Kidney tubule cell (primary cell): ENCODE results near the gene MLIP.
"Not testable (repeated sequence)": the region's sequence is repeated elsewhere in the genome, so short reads cannot be mapped to it uniquely, and the experiment has no call there.

ENCODE experiments used
- DNase-seq: peaks from one replicate; pipeline ENCODE4 v3.0.0-alpha.2; 2018; ENCODE audit warnings: low spot score

MLIP gene

DNA sequence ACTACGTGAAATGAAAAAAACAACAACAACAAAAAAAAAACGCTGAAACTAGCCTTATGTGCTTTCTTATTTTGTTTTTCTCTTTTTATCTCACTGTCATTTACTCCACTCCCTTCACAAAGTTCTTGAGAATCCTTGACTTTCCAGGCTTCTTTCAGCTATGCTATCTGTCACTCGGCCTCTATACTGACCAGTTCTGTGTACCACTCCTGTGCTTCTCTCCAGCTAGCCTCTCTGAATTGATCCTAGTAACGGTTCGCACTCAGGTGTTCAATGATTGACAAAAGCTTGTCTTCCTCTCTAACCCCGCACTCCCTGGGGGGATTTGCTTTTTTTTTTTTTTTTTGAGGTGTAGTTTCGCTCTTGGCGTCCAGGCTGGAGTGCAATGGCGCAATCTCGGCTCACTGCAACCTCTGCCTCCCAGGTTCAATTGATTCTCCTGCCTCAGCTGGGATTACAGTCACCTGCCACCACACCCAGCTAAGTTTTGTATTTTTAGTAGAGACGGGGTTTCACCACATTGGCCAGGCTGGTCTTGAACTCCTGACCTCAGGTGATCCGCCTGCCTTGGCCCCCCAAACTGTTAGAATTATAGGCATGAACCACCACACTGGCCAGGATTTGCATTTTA is 31.8 kb downstream of the MLIP start:
- no peak for DNase-seq

DNA sequence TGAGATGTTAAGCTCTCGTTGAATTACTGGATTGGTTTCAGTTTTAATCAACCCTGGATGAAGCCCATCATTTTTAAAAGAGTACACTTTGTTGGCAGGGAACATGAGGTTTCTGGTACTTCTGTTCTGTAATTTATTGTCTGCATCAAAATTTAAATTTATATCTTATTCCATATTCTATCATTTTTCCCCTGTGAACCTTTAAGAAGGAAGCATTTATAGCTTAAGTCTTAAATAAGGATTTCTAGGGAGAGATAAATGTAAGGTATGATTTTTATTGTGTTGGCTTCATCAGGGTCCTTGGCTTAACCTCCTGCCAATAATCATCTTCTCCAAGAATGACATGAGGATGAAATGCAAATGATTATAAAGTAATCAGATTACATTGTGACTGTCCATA is 40.6 kb downstream of the MLIP start:
- DNase-seq = no peak

DNA sequence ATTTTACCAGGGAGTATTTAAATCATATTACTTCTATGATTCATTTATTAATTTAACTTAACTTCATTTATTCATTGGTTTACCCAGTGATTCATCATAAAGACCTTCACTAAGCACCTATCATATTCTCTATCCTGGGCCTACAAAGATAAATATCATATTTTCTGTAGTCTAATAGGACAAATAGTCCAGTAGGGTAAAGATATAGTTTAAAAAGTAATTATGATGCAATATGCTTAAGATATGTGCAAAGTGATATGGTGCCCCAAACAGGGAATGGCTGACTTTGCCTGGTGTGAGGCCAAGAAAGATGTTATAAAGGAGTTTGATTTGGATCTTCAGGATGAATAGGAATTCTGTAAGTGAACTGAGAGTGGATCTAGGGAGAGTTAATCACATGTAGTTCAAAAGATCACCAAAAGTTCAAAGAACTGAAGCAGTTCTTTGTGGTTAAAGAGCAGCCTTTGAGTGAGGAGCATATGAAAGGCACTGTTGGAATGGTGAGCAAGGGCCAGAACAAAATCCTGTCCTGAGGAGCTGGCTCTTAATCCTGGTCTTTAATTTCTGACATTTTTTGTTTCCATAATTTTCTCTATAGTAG is 45.5 kb downstream of the MLIP start:
- DNase-seq = no peak

DNA sequence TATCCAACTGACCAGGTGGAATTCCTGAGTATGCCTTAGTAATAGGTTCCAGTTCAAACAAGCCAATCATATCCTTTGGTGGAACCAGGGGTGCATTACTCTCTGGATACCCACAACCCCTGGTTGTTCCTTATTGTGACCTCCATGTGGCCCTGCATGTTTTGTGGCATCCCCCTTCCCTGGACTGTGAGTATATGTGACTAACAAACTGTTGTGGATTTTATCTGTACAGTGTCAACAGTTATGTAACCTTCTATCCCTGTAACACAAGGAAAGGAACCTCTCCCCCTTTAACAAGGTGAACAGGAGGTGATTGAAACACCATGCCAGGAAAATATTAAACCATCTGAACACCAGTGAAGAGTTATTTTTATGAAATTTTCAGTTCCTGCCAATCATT is 46.2 kb downstream of the MLIP start:
- no peak for DNase-seq

DNA sequence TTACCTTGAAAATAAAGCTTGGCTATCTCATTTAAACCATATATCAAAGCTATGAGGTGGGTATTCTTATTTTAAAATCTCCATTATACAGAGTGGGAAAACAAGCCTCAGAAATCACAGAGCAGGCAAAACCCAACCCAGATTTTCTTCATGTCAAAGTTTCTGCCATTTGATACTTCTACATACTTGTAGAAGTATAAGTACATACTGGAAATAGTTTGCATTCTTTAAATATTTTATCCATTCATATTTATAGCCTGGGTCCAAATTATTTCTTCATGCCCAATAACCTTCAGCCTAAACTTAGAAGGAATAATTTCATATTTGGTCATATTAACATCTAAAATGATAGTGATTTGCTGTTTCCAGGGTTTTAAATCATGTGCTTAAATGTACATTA is 61.8 kb downstream of the MLIP start:
- no peak for DNase-seq

DNA sequence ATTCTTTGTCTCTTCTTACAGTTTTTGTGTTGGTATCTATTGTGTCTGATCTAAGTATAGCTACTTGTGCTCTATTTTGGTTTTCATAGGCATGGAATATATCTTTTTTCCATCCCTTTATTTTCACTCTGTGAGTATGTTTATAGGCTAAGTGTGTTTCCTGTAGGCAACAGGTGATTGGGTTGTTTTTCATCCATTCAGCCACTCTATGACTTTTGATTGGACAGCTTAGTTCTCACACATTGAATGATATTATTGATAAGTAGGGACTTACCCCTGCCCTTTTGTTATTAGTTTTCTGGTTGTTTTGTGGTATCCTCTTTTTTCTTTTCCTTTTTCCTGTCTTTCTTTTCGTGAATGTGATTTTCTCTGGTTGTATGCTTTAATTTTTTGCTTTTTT is 67.9 kb downstream of the MLIP start:
- DNase-seq = no peak

DNA sequence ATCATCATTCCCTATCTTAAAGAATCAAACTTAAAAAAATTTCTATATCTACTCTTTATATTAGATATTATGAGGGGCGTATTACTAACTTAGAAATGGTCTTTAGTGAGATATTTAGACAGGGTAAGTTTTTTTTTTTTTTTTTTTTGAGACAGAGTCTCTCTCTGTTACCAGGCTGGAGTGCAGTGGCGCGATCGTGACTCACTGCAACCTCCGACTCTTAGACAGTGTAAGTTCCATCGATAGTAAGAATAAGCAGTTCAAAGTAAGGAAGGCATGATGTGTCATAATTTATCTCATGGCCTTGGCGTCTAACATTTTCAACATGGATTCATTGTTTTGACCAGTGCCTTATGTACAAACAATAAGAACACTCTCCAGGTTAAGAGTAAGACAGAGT is 72.4 kb downstream of the MLIP start:
- DNase-seq = no peak

DNA sequence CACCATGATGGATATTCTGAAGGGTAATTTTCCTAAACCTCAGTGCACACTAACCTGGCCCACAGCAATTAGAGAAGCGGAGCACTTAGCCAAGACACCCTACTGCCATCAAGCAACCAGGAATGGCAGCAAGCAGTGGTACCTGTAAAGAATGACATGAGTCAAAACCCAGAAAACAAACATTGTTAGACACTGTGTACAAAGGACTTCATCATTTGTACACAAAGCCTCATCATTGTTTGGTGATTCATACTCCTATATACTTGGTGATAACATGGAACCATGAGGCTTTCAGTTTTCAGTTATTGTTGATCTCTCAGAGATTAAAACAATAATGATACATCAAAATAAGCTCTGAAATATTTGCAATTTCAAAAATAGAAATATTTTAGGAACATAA is 74.6 kb downstream of the MLIP start:
- DNase-seq = no peak

DNA sequence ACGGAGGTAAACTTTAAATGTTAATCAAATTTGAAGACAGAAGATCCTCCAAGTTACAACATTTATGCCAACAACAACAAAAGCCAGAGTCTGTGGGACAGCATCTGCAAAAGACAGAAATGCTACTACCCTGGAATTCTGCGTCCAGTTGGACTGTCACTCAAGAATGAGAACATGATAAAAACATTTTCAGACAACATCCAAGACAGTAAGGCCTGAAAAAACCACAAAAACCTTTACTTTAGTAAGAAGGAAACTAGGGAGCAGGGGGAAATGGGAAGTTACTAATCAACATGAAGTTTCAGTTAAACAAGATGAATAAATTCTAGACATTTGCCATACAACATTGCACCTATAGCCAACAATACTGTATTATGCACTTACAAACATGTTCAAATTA is 77.6 kb downstream of the MLIP start:
- no peak for DNase-seq

DNA sequence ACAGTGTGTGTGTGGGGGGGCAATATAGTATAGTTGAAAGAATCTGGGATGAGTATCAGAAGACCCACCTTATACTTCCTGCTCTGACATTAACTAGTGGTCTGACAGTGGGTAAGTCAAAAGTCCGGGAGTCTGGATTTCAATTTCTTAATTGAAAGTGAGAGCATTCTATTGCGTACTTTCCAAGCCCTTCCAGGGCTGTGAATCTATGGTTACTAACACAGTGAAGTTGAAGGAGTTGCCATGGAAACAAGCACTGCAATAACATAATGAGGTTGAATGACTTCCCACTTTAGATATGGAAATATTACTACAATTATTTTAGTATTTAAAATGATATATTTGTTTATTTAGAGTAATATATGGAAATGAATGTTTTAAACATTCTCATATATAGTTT is 80.2 kb downstream of the MLIP start:
- DNase-seq = peak; percentile 9

DNA sequence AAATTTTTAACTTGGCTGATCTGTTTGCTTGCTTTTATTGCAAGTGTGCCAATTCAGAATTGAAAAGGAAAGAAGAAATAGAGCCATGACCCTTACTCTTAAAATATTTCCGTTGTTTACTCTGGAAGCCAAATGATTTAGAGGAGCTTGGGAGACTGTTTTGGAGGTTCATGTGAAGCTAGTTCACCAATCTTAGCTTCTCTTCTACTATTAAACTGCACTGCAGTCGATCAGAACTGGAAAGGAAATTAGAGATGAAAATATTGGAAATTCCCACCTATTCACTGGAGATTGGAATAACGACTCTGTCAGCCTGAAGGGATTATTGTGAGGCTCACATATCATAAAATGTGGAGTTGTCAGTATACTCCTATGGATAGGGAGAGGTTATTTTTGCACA is 81.8 kb downstream of the MLIP start:
- no peak for DNase-seq

DNA sequence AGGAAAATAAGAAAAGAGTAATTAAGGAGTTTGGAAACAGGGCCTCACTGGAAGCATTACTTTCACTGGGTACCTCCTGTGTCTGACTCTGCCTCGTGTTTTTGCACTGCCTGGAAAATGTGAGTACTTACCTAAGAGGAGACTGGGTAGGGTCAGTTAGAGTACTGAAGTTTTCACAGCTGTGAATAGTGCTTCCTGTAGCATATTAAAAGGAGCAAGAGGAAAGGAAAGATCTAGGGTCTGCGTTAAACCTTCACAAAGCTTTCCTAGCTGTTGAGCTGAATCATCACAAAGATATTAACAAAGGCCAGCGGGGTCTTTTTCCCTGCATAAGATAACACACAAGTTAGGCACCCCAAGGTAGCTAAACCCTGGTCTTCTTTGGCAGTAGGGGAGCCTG is 82.3 kb downstream of the MLIP start:
- DNase-seq = no peak

DNA sequence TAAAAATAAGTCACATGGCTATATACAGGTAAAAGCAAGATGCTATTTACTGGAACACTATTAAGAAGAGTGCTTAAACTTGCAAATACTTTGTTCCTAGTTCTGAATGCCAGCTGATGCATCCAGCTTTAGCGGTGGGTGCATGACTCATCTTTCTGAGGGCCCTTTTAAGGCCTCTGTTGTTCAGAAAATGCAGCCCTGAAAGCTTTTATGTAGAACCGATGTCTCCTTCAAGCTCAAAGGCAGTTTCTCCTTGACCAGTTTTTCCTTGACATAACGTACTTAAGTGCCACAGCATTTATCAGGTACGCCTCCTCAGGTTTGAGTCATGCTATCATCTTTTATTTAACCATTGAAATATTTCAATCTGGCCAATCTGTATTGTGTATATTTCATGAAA is 82.8 kb downstream of the MLIP start:
- peak; percentile 26 for DNase-seq

DNA sequence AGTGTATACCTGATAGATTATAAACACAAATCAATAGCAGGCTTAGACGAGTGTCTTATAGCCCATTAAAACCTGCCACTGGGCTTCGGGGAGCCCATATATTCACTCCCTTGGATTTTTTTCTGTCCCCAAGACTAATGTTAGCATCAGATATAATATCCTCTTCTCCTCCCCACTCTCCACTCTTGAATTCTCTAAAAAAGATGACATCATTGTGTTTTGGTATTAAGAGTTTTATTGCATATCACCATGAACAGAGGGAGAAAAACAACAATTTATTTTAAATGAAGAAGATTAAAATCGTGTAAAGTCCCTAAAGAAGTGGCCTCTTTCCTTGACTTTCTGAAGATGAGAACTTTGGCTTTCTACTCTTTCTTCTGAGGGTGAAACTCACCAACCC is 84.4 kb downstream of the MLIP start:
- no peak for DNase-seq

DNA sequence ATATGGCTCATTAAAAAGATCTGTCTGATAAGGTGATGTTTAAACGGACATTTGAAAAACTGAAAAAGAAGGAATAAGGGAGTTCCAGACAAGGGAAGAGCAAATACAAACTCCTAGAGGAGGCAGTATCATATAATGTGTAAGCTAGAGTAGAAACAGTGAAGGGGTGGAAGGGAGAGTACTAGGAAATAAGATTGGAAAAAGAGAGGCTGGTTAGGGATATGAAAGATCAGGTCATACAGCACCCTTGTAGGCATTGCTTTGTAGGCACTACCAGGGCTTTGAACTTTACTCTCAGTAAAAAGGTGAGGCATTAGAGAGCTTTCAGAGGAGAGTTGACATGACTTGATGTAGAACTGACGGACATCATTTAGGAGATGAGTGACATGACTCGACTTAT is 85.7 kb downstream of the MLIP start:
- no peak for DNase-seq

DNA sequence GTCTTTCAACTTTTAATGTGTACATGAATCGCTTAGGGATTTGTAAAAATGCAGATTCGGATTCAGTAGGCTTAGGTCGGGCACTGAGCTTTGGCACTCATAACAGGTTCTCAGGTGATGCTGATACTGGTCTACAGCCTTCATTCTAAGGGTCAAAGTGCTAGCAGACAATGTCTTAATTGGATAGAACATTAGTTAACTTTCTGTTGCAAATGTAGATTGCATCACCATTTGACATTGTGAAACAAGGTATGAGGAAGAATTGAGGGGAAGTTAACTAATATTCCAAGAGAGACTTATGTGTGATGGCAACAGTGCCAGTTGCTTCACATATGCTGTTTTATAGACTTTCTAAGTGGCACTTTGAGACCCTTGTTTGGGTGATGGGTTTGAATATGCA is 86.9 kb downstream of the MLIP start:
- no peak for DNase-seq

DNA sequence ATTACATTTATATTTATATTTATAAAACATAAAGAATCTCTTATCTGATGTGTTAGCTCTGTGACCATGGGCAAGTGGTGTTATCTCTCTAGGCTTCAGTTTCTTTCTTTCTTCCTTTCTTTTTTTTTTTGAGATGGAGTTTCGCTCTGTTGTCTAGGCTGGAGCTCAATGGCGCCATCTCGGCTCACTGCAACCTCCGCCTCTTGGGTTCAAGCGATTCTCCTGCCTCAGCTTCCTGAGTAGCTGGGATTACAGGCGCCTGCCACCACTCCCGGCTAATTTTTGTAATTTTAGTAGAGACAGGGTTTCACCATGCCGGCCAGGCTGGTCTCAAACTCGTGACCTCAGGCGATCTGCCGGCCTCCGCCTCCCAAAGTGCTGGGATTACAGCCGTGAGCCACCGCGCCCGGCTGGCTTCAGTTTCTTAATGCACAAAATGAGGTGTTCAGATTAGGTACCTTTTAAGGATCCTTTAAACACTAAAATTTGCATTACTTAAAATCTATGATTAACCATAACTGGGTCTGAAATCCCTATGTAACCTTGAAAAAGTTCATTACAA is 92.3 kb downstream of the MLIP start:
- DNase-seq = not testable (repeated sequence)

DNA sequence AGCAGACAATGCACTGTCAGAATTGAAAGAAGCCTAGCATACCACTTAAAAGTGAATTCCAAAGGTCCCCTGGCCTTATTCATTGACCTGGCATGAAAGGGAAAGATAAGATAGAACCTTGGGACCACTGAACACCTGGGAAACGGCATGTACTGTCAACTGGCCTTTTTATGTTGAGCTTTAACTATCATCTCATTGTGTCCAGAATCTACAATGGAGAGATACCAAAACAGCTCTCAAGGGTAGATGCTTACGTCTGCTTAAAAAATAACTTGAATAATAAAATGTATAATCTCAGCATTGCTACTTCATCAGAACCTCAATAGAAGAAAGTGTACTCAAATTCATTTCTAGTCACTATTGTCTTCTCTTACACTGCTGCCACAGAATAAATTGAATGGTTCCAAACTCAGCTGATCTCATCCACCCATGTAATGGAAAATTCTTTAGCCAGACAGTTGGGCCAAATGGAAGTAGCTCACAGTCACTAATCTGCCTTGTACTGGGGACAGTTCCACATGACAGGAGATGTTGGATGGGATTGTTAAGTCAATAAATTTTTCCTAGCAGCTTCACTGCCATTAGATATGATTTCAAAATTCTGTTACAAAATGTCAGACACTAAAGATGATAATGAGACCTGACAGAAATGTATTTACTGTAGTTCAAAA is 93.8 kb downstream of the MLIP start:
- DNase-seq = peak; percentile 4

DNA sequence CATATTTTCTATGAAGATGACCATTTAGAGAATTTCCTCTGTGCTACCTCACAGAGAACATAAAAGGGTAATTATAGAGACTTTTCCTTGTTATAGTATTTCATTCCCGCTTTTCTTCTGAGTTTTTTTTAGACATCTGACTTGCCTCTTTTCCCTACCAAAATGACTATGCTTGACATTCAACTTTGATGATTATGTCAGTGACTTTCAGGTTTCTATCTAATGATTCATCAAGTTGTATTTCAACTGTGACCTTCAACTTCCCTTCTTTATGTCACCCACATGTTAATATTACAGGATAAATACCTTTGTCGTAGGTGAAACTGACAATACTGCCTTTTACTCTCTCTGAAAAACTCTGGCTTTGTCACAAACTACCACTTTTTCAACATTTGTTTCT is 95.3 kb downstream of the MLIP start:
- DNase-seq = peak; percentile 76

DNA sequence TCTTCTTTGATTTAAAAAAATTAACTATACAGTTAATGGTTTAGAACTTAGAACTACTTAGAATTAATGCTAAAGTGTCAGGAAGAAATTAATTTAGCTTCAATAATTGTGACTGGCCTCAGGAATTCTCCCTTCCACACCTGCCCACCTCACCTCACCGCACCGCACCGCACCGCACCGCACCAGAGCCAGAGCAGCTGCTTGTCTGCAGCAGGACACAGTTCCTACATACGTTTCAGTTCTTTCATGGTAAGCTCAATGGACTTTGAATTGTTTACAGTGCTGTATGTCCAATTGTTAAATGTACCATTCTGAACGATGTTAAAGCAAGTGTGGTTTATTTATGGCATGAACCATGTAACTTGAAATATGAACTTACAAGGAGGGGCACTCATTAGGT is 98.7 kb downstream of the MLIP start:
- not testable (repeated sequence) for DNase-seq

DNA sequence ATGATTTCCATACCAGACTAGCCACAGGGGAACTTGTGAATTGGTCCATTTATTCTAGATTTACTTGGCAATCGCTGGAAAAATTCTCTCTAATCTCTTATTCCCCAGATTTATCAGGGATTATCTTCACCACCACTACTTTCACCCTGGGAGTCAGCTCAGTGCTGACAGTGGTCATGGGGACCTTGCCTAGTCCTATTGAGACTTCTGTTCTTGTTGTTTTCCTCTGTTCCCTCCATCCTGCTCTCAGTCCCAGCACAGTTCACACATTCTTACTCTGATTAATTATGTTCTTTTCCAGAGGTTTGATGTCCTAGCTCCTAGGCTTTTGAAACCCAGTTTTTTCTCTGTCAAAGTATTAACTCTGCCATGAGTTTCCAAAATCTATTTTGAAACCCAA is 103.0 kb downstream of the MLIP start:
- DNase-seq = no peak

DNA sequence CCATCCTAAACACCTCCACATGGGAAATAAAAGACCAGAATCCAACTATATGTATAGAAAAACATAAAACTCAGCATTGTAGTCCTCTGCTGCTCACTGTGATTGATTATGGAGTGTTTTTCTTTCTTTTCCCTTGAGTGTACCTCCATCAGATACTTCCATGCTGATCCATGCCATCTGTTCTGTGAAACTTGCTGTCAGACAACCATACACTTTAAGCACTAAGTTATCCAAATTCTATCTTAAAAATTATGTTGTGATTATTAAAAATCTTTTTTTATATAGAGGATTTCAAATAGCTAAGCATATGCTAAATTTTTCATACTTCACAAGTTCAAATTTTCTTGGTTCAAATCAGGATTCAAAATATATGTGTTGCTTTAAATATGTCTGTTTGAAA is 105.1 kb downstream of the MLIP start:
- no peak for DNase-seq

DNA sequence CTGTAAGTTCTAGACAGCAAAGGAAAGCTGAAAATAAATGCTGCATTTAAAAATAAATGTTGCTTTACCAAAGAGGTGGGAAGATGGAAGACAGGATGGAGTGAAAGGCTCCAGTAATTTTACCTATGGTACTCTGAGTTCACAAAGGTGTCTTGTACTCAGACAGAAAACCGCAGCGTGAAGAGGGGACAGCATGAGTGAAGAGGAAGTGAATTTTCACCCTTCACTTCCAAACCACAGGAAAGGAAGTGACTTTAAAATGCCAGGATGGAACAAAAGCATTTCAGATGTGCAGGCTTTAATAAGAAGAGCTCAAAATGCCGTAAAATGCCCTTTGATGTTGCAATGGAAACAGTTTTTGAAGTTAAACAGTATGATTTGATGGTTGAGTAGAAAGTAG is 105.8 kb downstream of the MLIP start:
- peak; percentile 29 for DNase-seq

DNA sequence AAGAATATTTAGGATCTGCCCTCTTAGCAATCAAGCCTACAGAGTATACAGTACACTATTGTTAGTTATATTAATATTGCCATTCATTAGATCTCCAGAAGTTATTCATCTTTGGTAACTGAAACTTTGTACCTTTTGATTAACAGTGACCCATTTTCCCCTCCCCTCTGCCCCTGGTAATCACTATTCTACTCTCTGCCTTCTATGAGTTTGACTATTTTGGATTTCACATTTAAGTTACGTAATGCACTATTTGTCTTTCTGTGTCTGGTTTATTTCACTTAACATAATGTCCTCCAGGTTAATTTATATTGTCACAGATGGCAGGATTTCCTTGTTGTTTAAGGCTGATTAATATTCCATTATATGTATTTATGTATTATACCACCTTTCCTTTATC is 111.0 kb downstream of the MLIP start:
- DNase-seq = no peak
